ENCODE results near the gene CELF5.

DNA sequence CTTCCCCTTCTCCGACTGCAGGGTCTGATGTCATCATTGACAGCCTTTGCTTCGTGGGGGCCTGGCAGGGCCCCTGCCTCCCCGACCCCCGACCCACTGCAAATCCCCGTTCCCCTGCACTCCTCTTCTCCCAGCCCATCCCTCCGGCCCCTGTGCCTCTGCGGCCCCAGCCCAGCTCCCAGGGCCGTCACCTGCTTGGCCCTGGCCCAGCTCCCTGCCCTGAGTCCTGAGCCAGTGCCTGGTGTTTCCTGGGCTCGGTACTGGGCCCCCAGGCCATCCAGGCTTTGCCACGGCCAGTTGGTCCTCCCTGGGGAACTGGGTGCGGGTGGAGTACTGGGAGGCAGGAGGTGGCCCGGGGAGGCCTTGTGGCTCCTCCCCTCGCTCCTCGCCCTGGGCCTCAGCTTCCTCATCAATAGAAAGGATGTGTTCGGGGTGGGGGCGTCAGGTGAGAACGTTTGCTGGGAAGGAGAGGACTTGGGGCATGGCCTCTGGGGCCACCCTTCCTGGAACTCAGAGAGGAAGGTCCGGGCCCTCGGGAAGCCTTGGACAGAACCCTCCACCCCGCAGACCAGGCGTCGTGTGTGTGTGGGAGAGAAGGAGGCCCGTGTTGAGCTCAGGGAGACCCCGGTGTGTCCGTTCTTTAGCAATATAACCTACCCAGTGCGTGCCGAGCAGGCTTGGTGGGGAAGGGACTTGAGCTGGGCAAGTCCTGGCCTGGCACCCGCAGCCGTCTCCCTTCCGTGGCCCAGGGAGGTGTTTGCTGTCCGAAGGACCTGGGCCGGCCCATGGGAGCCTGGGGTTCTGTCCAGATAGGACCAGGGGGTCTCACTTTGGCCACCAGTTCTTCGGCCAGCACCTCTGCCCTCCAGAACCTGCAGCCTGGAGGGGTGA, 15.9 kb upstream of the CELF5 start:
- TF ChIP-seq POLR2AphosphoS5 (IDR thresholded peaks at IDR 0.05; ENCODE audit: low read depth, low read length) (no peak), TAF1 (IDR thresholded peaks at IDR 0.05; ENCODE audit: borderline replicate concordance, low read depth, low read length) (no peak)
